ENCODE results near the gene NCKAP5.

The NCKAP5 gene

GRCh38 chr2:132779206-132779721, 789.0 kb downstream of the NCKAP5 start:
- no peak overlapping the region for H3K27ac ChIP-seq (ENCODE audit: low read depth, low read length, poor library complexity, severe bottlenecking)
- no peaks in the 10 kb centered on the region for H3K79me2 ChIP-seq (ENCODE audit: insufficient read depth, low read length)
- no peak overlapping the region for H3K4me2 ChIP-seq (ENCODE audit: low read length)
- H3K27me3 ChIP-seq (ENCODE audit: insufficient read depth, low read length), result no peaks in the 10 kb centered on the region
- H3F3A ChIP-seq (ENCODE audit: insufficient read depth, low read length), result no peaks in the 10 kb centered on the region
- no peaks in the 10 kb centered on the region for H4K20me1 ChIP-seq (ENCODE audit: insufficient read depth, low read length)
- no peaks in the 10 kb centered on the region for H3K9me2 ChIP-seq (ENCODE audit: low read depth, low read length)
- H3K4me3 ChIP-seq (ENCODE audit: low read depth, low read length, poor library complexity, severe bottlenecking), result no peak overlapping the region
- TF ChIP-seq EZH2 (IDR thresholded peaks at IDR 0.05; ENCODE audit: borderline replicate concordance, low read length), result no peak
- TF ChIP-seq, protein P1, sequence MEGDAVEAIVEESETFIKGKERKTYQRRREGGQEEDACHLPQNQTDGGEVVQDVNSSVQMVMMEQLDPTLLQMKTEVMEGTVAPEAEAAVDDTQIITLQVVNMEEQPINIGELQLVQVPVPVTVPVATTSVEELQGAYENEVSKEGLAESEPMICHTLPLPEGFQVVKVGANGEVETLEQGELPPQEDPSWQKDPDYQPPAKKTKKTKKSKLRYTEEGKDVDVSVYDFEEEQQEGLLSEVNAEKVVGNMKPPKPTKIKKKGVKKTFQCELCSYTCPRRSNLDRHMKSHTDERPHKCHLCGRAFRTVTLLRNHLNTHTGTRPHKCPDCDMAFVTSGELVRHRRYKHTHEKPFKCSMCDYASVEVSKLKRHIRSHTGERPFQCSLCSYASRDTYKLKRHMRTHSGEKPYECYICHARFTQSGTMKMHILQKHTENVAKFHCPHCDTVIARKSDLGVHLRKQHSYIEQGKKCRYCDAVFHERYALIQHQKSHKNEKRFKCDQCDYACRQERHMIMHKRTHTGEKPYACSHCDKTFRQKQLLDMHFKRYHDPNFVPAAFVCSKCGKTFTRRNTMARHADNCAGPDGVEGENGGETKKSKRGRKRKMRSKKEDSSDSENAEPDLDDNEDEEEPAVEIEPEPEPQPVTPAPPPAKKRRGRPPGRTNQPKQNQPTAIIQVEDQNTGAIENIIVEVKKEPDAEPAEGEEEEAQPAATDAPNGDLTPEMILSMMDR (IDR thresholded peaks at IDR 0.05; ENCODE audit: low read length), result no peak
- H3K9me3 ChIP-seq (ENCODE audit: low read length), result no peaks in the 10 kb centered on the region
- no peak overlapping the region for H2AFZ ChIP-seq (ENCODE audit: low read length)
- no peaks in the 10 kb centered on the region for H3K4me1 ChIP-seq (ENCODE audit: insufficient read depth, low read length, severe bottlenecking)
- H3K9ac ChIP-seq (ENCODE audit: low read length), result no peak overlapping the region
- no peaks in the 10 kb centered on the region for H3K36me3 ChIP-seq (ENCODE audit: insufficient read depth, low read length)

- Histone ChIP-seq H3K9me2 (ENCODE audit: low read depth, low read length) (no peaks in the 10 kb centered on the region), H3K79me2 (ENCODE audit: insufficient read depth, low read length) (no peaks in the 10 kb centered on the region), H3K4me3 (ENCODE audit: low read depth, low read length, poor library complexity, severe bottlenecking) (no peak overlapping the region), H3K9ac (ENCODE audit: low read length) (no peak overlapping the region), H3K9me3 (ENCODE audit: low read length) (no peaks in the 10 kb centered on the region), H3K27me3 (ENCODE audit: insufficient read depth, low read length) (no peaks in the 10 kb centered on the region), H3K4me1 (ENCODE audit: insufficient read depth, low read length, severe bottlenecking) (no peaks in the 10 kb centered on the region), H3K4me2 (ENCODE audit: low read length) (no peak overlapping the region), H2AFZ (ENCODE audit: low read length) (no peak overlapping the region), H4K20me1 (ENCODE audit: insufficient read depth, low read length) (no peaks in the 10 kb centered on the region), H3F3A (ENCODE audit: insufficient read depth, low read length) (no peaks in the 10 kb centered on the region), H3K36me3 (ENCODE audit: insufficient read depth, low read length) (no peaks in the 10 kb centered on the region), H3K27ac (ENCODE audit: low read depth, low read length, poor library complexity, severe bottlenecking) (no peak overlapping the region)
- TF ChIP-seq EZH2 (IDR thresholded peaks at IDR 0.05; ENCODE audit: borderline replicate concordance, low read length), result no peak
These were observed 792.0 kb downstream of the NCKAP5 start for GRCh38 chr2:132776287-132776686.

DNA sequence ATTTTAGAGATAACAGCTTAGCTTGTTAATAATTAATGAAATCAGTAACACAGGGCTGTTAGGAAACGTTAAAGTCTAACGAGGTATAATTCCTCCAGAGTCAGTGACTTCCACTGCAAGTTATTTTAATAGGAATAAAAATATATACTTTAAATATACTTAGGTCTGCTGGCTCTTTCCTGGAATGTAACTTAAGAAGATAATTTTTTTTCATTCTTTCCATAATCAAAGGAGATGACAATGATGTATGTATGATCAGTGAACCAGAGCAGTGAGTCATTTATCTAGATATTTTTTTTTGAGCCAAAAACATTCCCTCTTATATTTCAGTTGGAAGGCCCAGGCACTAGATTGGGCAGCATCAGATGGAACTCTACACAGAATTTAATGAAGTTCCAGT, 794.1 kb downstream of the NCKAP5 start:
- Histone ChIP-seq H2AFZ (ENCODE audit: low read length) (no peak overlapping the region), H3K4me1 (ENCODE audit: insufficient read depth, low read length, severe bottlenecking) (no peaks in the 10 kb centered on the region)

More for the DNA sequence above, 794.1 kb downstream of the NCKAP5 start:
- Histone ChIP-seq H3K4me2 (ENCODE audit: low read length) (no peak overlapping the region), H3K27ac (ENCODE audit: low read depth, low read length, poor library complexity, severe bottlenecking) (no peak overlapping the region), H3K4me3 (ENCODE audit: low read depth, low read length, poor library complexity, severe bottlenecking) (no peak overlapping the region), H3K9me3 (ENCODE audit: low read length) (no peaks in the 10 kb centered on the region), H3K27me3 (ENCODE audit: insufficient read depth, low read length) (no peaks in the 10 kb centered on the region), H3F3A (ENCODE audit: insufficient read depth, low read length) (no peaks in the 10 kb centered on the region), H3K9ac (ENCODE audit: low read length) (no peak overlapping the region), H3K79me2 (ENCODE audit: insufficient read depth, low read length) (no peaks in the 10 kb centered on the region), H4K20me1 (ENCODE audit: insufficient read depth, low read length) (no peaks in the 10 kb centered on the region), H3K9me2 (ENCODE audit: low read depth, low read length) (no peaks in the 10 kb centered on the region), H3K36me3 (ENCODE audit: insufficient read depth, low read length) (no peaks in the 10 kb centered on the region)
- no peak for TF ChIP-seq EZH2 (IDR thresholded peaks at IDR 0.05; ENCODE audit: borderline replicate concordance, low read length)
- TF ChIP-seq, protein P1 (IDR thresholded peaks at IDR 0.05; ENCODE audit: low read length), result no peak
